ENCODE data around the gene BMP8A. TPM values are rescaled to one million over a fixed set of nuclear protein-coding genes. Genes with fewer than 3 reads are reported as not detected.

The BMP8A gene
- total and polyA plus RNA-seq, 9 of the 15 experiments (the other 6 are each of a cell fraction or from before 2014, with no cell fraction given): 0.05 to 0.31 TPM; not detected in 7

- 0 out of 2 replicates have a peak, but pooled peaks have one; percentile 7 for TF ChIP-seq TCF3 (CRISPR knock-in tag; IDR thresholded peaks at IDR 0.05)
- 0 out of 2 replicates have a peak, but pooled peaks have one; percentile 49 for TF ChIP-seq HMGXB4 (CRISPR knock-in tag; IDR thresholded peaks at IDR 0.05)
- TF ChIP-seq NR4A1 (CRISPR knock-in tag; IDR thresholded peaks at IDR 0.05): no peak
- TF ChIP-seq NR4A1 (tag; IDR thresholded peaks at IDR 0.05): no peak
- TF ChIP-seq GABPB1 (CRISPR knock-in tag; IDR thresholded peaks at IDR 0.05): 0 out of 2 replicates have a peak, but pooled peaks have one; percentile 39
- 0 out of 2 replicates have a peak, but pooled peaks have one; percentile 13 for TF ChIP-seq ATF7 (IDR thresholded peaks at IDR 0.05)
- 0 out of 2 replicates have a peak, but pooled peaks have one; percentile 1 for TF ChIP-seq POLR2A (conservative IDR thresholded peaks at IDR 0.05)
- no peak for TF ChIP-seq E2F5 (CRISPR knock-in tag; IDR thresholded peaks at IDR 0.05)
- TF ChIP-seq PBX2 (CRISPR knock-in tag; IDR thresholded peaks at IDR 0.05; ENCODE audit: low read depth): no peak
- 0 out of 2 replicates have a peak, but pooled peaks have one; percentile 31 for TF ChIP-seq PBX2 (tag; conservative IDR thresholded peaks at IDR 0.05; ENCODE audit: low read depth)
- no peak for TF ChIP-seq BCOR (IDR thresholded peaks at IDR 0.05)
- no peak for TF ChIP-seq TRIM24 (IDR thresholded peaks at IDR 0.05)
- no peak for TF ChIP-seq GMEB1 (CRISPR knock-in tag; IDR thresholded peaks at IDR 0.05)
- peak; percentile 8; the same call in 1 of the 2 replicates for TF ChIP-seq HDGF (IDR thresholded peaks at IDR 0.05)
- no peak for TF ChIP-seq E2F4 (CRISPR knock-in tag; IDR thresholded peaks at IDR 0.05; ENCODE audit: low read depth)
- 0 out of 4 replicates have a peak, but pooled peaks of 1 of the 2 experiments have one; percentile 13 for TF ChIP-seq RCOR1 (IDR thresholded peaks at IDR 0.05; ENCODE audit: borderline replicate concordance in 1 of 2, low read depth in 2 of 2, low read length in 2 of 2)
- TF ChIP-seq PKNOX1 (IDR thresholded peaks at IDR 0.05): 0 out of 2 replicates have a peak, but pooled peaks have one; percentile 9
- TF ChIP-seq XRCC5 (IDR thresholded peaks at IDR 0.05; ENCODE audit: low read depth, low read length): 0 out of 2 replicates have a peak, but pooled peaks have one; percentile 9
- no peak for TF ChIP-seq NR3C1 (CRISPR knock-in tag; IDR thresholded peaks at IDR 0.05)
These were observed 82.5 kb downstream of the BMP8A start (continued) for GRCh38 chr1:39573736-39574624.

Data from K562 (cell line).